Naive B cell (primary cell): ENCODE measurements around the gene NTM. TPM values are rescaled to one million over a fixed set of nuclear protein-coding genes. Genes with fewer than 3 reads are reported as not detected.
"Not testable (repeated sequence)": the region's sequence is repeated elsewhere in the genome, so short reads cannot be mapped to it uniquely, and the experiment has no call there.

Experiments used
- ATAC-seq, 2 donors: fragments of 150-1000 bp; cut with Tn5 transposase; 2 replicates each; pipeline ENCODE4 v1.10.0; 2021; ENCODE audit warnings: low read depth in 2 of 2, mild to moderate bottlenecking in 2 of 2, moderate library complexity in 2 of 2
- DNase-seq: peaks from one replicate; pipeline ENCODE4 v3.0.0; 2022
- H3K27ac Mint-ChIP-seq, 6 donors: one replicate each; pipeline ENCODE4 v1.8.0; 2020 to 2022; ENCODE audit warnings: mild to moderate bottlenecking in 6 of 6, mixed read lengths in 6 of 6, moderate library complexity in 5 of 6, inconsistent platforms in 2 of 6
- H3K27me3 Mint-ChIP-seq, 3 donors: one replicate each; pipeline ENCODE4 v1.8.0; 2021 to 2022; ENCODE audit warnings: mixed read lengths in 3 of 3, mild to moderate bottlenecking in 1 of 3
- H3K36me3 Mint-ChIP-seq, 2 donors: one replicate each; pipeline ENCODE4 v1.8.0; 2020 to 2022; ENCODE audit warnings: mixed read lengths in 2 of 2, inconsistent platforms in 1 of 2, mild to moderate bottlenecking in 1 of 2
- H3K4me1 Mint-ChIP-seq, 3 donors: one replicate each; pipeline ENCODE4 v1.8.0; 2020 to 2022; ENCODE audit warnings: mixed read lengths in 3 of 3, inconsistent platforms in 1 of 3, mild to moderate bottlenecking in 1 of 3, moderate library complexity in 1 of 3
- H3K4me3 Mint-ChIP-seq, 8 donors: one replicate each; pipeline ENCODE4 v1.8.0; 2020 to 2022; ENCODE audit warnings: mild to moderate bottlenecking in 8 of 8, mixed read lengths in 8 of 8, moderate library complexity in 8 of 8, inconsistent platforms in 2 of 8
- H3K9me3 Mint-ChIP-seq, 7 donors: one replicate each; pipeline ENCODE4 v1.8.0; 2020 to 2022; ENCODE audit warnings: mixed read lengths in 7 of 7, mild to moderate bottlenecking in 5 of 7, inconsistent platforms in 2 of 7, moderate library complexity in 1 of 7
- polyA plus RNA-seq, 6 donors: library from polyadenylated mRNA; unstranded; fragments of 300-500 nt; fragmentation: Illumina TruSeq; gene quantifications; one replicate each; pipeline ENCODE4 v1.2.3, GENCODE V29; 2021; ENCODE audit warnings: low read depth in 6 of 6

Gene NTM
- polyA plus RNA-seq, 6 donors from 2014 or later = not detected

- Mint-ChIP-seq H3K27ac (peak overlapping the region in 1 of 6 donors; percentile 45), H3K27me3 (no peaks in the 10 kb centered on the region), H3K4me1 (no peaks in the 10 kb centered on the region), H3K4me3 (no peak overlapping the region), H3K9me3 (peaks cover 0 to 10% (median 3%) of the 10 kb centered on the region in 7 donors), H3K36me3 (no peaks in the 10 kb centered on the region)
- DNase-seq = no peak
- ATAC-seq = no peak
Observed at GRCh38 chr11:131486937-131487635, 116.7 kb downstream of the NTM start.

DNA sequence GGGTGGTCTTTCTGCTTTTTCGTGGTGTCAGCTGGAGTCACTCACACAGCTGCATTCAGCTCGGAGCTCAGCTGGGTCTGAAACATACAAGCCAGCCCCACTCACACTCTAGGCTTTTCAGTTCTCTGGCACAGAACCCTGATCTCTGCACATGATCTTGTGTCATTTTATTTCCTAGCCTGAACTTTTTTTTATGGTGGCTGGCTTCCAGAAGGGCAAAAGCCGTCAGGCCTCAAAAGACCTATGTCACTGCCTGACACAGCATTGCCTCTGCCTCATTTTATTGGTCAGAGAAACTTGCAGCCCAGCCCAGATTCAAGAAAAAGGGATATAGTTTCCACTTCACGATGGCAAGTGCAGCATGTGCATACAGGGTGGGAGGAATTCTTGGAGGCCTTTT is 117.8 kb downstream of the NTM start:
- Mint-ChIP-seq H3K4me1 (no peaks in the 10 kb centered on the region), H3K4me3 (no peak overlapping the region), H3K36me3 (no peaks in the 10 kb centered on the region), H3K27me3 (no peaks in the 10 kb centered on the region), H3K9me3 (peaks cover 0 to 9% (median 3%) of the 10 kb centered on the region in 7 donors), H3K27ac (no peak overlapping the region)
- ATAC-seq = no peak
- DNase-seq = no peak

DNA sequence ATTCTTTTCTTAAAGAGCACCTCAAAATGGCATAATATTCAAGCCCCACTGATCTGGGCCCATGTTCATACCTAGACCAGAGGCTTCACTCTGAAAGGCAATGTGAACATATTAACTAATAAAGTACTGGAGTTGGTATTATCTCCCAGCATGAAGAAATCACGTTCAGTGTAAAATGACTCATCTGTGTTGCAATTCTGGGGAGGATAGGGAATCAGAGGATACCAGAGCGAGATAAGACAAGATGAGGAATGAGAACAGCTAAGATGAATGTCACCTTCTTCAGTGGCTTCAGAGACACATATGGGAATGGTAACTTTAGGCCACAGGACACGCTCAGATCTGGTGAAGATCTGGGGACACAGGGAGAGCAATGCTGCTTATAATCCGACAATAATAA is 121.1 kb downstream of the NTM start:
- Mint-ChIP-seq H3K4me3 (no peak overlapping the region), H3K9me3 (peaks cover 0 to 5% (median 2%) of the 10 kb centered on the region in 7 donors), H3K36me3 (no peaks in the 10 kb centered on the region), H3K4me1 (no peaks in the 10 kb centered on the region), H3K27ac (no peak overlapping the region), H3K27me3 (no peaks in the 10 kb centered on the region)
- DNase-seq = no peak
- ATAC-seq = no peak

GRCh38 chr11:131495423-131495822 is 125.0 kb downstream of the NTM start:
- Mint-ChIP-seq H3K4me1 (no peaks in the 10 kb centered on the region), H3K4me3 (no peak overlapping the region), H3K27me3 (no peaks in the 10 kb centered on the region), H3K27ac (no peak overlapping the region), H3K9me3 (peaks cover 0 to 2% (median 0%) of the 10 kb centered on the region in 7 donors), H3K36me3 (no peaks in the 10 kb centered on the region)
- no peak for DNase-seq
- no peak for ATAC-seq

GRCh38 chr11:131497686-131498085 is 127.3 kb downstream of the NTM start:
- ATAC-seq, H3K4me1 Mint-ChIP-seq, H3K36me3 Mint-ChIP-seq, H3K9me3 Mint-ChIP-seq, DNase-seq, H3K27ac Mint-ChIP-seq, H3K27me3 Mint-ChIP-seq, H3K4me3 Mint-ChIP-seq: not testable (repeated sequence)

GRCh38 chr11:131498631-131499160 is 128.3 kb downstream of the NTM start:
- no peak for DNase-seq
- Mint-ChIP-seq H3K4me1 (no peaks in the 10 kb centered on the region), H3K27ac (no peak overlapping the region), H3K9me3 (peaks cover 0 to 10% (median 5%) of the 10 kb centered on the region in 7 donors), H3K27me3 (no peaks in the 10 kb centered on the region), H3K4me3 (no peak overlapping the region), H3K36me3 (no peaks in the 10 kb centered on the region)
- no peak for ATAC-seq

DNA sequence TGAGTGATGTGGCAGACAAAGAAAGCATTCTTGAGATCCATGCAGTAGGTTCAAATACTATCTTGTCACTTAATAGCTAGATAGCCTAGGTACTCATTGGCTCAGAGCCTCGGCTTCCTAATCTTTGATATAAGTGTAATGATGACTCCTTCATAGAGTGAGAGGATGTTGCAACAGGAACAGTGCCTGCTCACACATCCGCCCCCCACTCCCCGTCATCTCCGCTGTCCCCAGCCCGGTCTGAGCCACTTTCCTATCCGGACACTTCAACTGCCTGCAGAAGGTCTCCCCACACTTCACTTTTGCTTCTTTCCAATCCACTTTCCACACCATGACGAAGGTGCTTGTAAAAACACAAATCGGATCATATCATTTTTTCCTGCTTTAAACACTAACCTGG is 128.8 kb downstream of the NTM start:
- Mint-ChIP-seq H3K36me3 (no peaks in the 10 kb centered on the region), H3K27me3 (peaks cover 0 to under 1% (median 0%) of the 10 kb centered on the region in 3 donors), H3K4me1 (no peaks in the 10 kb centered on the region), H3K27ac (no peak overlapping the region), H3K9me3 (peaks cover 0 to 10% (median 5%) of the 10 kb centered on the region in 7 donors), H3K4me3 (no peak overlapping the region)
- DNase-seq (no peak), ATAC-seq (no peak)

DNA sequence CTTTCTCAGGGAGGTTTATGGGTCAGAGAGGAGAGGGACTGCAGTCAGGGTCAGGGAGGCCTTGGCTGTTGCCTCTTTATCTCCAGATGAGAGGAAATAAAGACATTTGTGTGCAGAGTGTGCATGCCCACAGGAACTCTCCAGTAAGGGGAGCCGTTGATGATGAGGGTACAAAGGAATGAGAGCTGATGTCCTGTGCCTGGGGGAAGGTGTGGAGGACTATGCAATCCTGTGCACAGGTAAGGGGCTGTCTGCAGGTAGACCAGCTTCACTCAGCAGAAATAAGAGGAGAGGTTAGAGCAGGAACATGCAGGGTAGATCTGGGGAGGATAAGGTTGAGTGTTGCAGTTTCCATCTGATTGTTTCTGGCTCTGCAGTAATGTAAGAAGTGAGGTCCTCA is 132.6 kb downstream of the NTM start:
- H3K27ac Mint-ChIP-seq = no peak overlapping the region
- H3K27me3 Mint-ChIP-seq = peaks cover 0 to 8% (median 0%) of the 10 kb centered on the region in 3 donors
- H3K4me3 Mint-ChIP-seq = no peak overlapping the region
- ATAC-seq (no peak), DNase-seq (no peak)
- no peaks in the 10 kb centered on the region for H3K4me1 Mint-ChIP-seq
- no peaks in the 10 kb centered on the region for H3K36me3 Mint-ChIP-seq
- H3K9me3 Mint-ChIP-seq = peaks cover 0 to 10% (median 5%) of the 10 kb centered on the region in 7 donors

- Mint-ChIP-seq H3K27ac (no peak overlapping the region), H3K4me3 (peak overlapping the region in 1 of 8 donors; percentile 52), H3K27me3 (peaks cover 0 to 8% (median 0%) of the 10 kb centered on the region in 3 donors), H3K4me1 (no peaks in the 10 kb centered on the region), H3K9me3 (peaks cover 0 to 12% (median 6%) of the 10 kb centered on the region in 7 donors), H3K36me3 (no peaks in the 10 kb centered on the region)
- no peak for DNase-seq
- ATAC-seq = no peak
Observed at GRCh38 chr11:131504199-131504949, 134.0 kb downstream of the NTM start.

- ATAC-seq (no peak), DNase-seq (no peak)
- H3K36me3 Mint-ChIP-seq = no peaks in the 10 kb centered on the region
- peaks cover 0 to 8% (median under 1%) of the 10 kb centered on the region in 3 donors for H3K27me3 Mint-ChIP-seq
- no peaks in the 10 kb centered on the region for H3K4me1 Mint-ChIP-seq
- H3K27ac Mint-ChIP-seq = no peak overlapping the region
- peaks cover 0 to 13% (median 5%) of the 10 kb centered on the region in 7 donors for H3K9me3 Mint-ChIP-seq
- no peak overlapping the region for H3K4me3 Mint-ChIP-seq
Observed at GRCh38 chr11:131506348-131506747, 135.9 kb downstream of the NTM start.

- H3K4me1 Mint-ChIP-seq = no peaks in the 10 kb centered on the region
- no peak overlapping the region for H3K4me3 Mint-ChIP-seq
- no peak for DNase-seq
- no peak for ATAC-seq
- H3K27me3 Mint-ChIP-seq = peaks cover 0 to 7% (median 0%) of the 10 kb centered on the region in 3 donors
- H3K36me3 Mint-ChIP-seq = no peaks in the 10 kb centered on the region
- peaks cover 0 to 10% (median 4%) of the 10 kb centered on the region in 7 donors for H3K9me3 Mint-ChIP-seq
- no peak overlapping the region for H3K27ac Mint-ChIP-seq
Observed at GRCh38 chr11:131510662-131511061, 140.2 kb downstream of the NTM start.

- Mint-ChIP-seq H3K4me3 (no peak overlapping the region), H3K27me3 (peaks cover 0 to 7% (median 0%) of the 10 kb centered on the region in 3 donors), H3K9me3 (peaks cover 0 to 7% (median 4%) of the 10 kb centered on the region in 7 donors), H3K27ac (no peak overlapping the region), H3K36me3 (no peaks in the 10 kb centered on the region), H3K4me1 (no peaks in the 10 kb centered on the region)
- ATAC-seq (no peak), DNase-seq (no peak)
Observed at GRCh38 chr11:131511794-131512193, 141.4 kb downstream of the NTM start.

GRCh38 chr11:131512228-131512627 is 141.8 kb downstream of the NTM start:
- H3K27ac Mint-ChIP-seq = no peak overlapping the region
- peaks cover 0 to 7% (median 4%) of the 10 kb centered on the region in 7 donors for H3K9me3 Mint-ChIP-seq
- no peaks in the 10 kb centered on the region for H3K4me1 Mint-ChIP-seq
- peaks cover 0 to 7% (median 0%) of the 10 kb centered on the region in 3 donors for H3K27me3 Mint-ChIP-seq
- DNase-seq (no peak), ATAC-seq (no peak)
- H3K4me3 Mint-ChIP-seq = peak overlapping the region in 1 of 8 donors; percentile 2
- H3K36me3 Mint-ChIP-seq = no peaks in the 10 kb centered on the region

DNA sequence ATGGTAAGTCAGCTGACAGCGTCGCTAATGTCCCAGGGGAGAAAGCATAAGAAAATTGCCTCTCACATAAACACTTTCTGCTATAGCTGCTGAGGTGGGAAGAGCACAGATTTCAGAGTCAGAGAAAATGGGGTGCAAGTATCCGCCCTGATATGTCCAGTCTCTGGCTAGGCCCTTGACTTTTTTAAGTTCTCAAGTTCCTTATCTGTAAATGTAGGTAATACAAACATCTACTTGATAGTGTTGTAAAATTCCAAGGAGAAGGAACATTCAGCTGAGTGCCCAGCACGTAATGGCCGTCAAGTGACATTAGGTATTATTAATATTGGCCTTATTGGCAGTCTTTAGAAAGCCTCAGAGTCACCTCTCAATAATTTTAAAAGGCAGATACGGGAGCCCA is 143.6 kb downstream of the NTM start:
- peaks cover 0 to 9% (median 4%) of the 10 kb centered on the region in 7 donors for H3K9me3 Mint-ChIP-seq
- no peak overlapping the region for H3K4me3 Mint-ChIP-seq
- DNase-seq (no peak), ATAC-seq (no peak)
- peaks cover 0 to 7% (median 0%) of the 10 kb centered on the region in 3 donors for H3K27me3 Mint-ChIP-seq
- no peaks in the 10 kb centered on the region for H3K36me3 Mint-ChIP-seq
- H3K27ac Mint-ChIP-seq = no peak overlapping the region
- no peaks in the 10 kb centered on the region for H3K4me1 Mint-ChIP-seq
